Measurements from ENCODE around the gene CRK. TPM values are rescaled to one million over a fixed set of nuclear protein-coding genes. Genes with fewer than 3 reads are reported as not detected.

The CRK gene
- total and polyA plus RNA-seq, 10 of the 15 experiments (the other 5 are each of a cell fraction or from before 2014, with no cell fraction given), result 11.1 to 23.8 (median 20.5) TPM

DNA sequence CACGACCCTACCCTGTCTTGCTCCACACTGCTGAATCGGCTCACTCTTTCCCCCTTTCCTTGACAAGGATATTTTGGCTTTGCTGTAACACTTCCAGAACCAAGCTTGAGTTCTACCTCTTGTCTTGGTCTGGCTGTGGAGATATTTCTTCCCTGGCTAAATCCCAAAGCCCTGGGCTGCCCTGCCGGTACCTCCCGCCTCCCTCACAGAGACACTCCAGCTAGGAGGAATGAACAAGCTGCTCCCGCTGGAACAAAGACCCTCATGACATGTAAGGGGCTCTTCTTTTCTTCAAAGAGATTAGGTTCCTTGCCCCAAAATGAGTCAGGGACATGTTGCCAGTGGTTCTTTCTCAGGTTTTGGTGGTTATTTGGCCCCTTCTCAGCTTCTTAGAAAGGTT is 49.6 kb upstream of the CRK start:
- in situ Hi-C loops (cut with MboI) (no loop called here), intact Hi-C loops (cut with micrococcal nuclease; ENCODE audit: unreplicated experiment) (no loop called here)
- no peaks in the 10 kb centered on the region for H3K4me1 ChIP-seq (ENCODE audit: control insufficient read depth, insufficient read depth, low read length)
- no peak overlapping the region for H3K4me3 ChIP-seq
- CTCF ChIA-PET, result interaction anchor here (1.4 to 1.6 kb wide), 2 partner anchors 10 to 140 kb away, joined by 6 read pairs; no protein-coding TSS in a partner anchor
- H3K27me3 ChIP-seq (replicated peaks in 1 of 2; ENCODE audit: control insufficient read depth in 2 of 2, insufficient read depth in 2 of 2, low read length in 1 of 2), result no peaks in the 10 kb centered on the region
- RAD21 ChIA-PET (ENCODE audit: unreplicated experiment), result no interaction called here
- WGBS (ENCODE audit: insufficient coverage, insufficient replicate concordance, low lambda C conversion rate, missing lambda C conversion rate), result 64% methylated on average over 5 of the region's 5 CpGs
- POLR2A ChIA-PET, result no interaction called here
- H2AFZ ChIP-seq (ENCODE audit: control insufficient read depth, low read depth, low read length), result no peak overlapping the region
- H3K36me3 ChIP-seq (ENCODE audit: control insufficient read depth in 2 of 2, insufficient read depth in 2 of 2, low read length in 1 of 2), result no peaks in the 10 kb centered on the region; a peak in 1 of 4 replicates
- no peak overlapping the region for H3K27ac ChIP-seq (ENCODE audit: control insufficient read depth, insufficient read depth)
- BruUV-seq (replicated peaks), result no TSS peak
- TF ChIP-seq ATF7 (IDR thresholded peaks at IDR 0.05; ENCODE audit: low read depth) (no peak), TAF1 (IDR thresholded peaks at IDR 0.05; ENCODE audit: borderline replicate concordance, low read depth, low read length) (no peak), TBL1XR1 (IDR thresholded peaks at IDR 0.05; ENCODE audit: low read depth, low read length) (no peak), IRF5 (IDR thresholded peaks at IDR 0.05; ENCODE audit: borderline replicate concordance) (no peak), MTA3 (IDR thresholded peaks at IDR 0.05; ENCODE audit: borderline replicate concordance, low read length) (no peak), RUNX3 (IDR thresholded peaks at IDR 0.05; ENCODE audit: low read length) (no peak), NFYA (IDR thresholded peaks at IDR 0.05; ENCODE audit: borderline replicate concordance, low read depth, low read length) (no peak), EGR1 (IDR thresholded peaks at IDR 0.05; ENCODE audit: borderline replicate concordance in 1 of 2, low read depth in 2 of 2, low read length in 2 of 2) (no peak), SRF (IDR thresholded peaks at IDR 0.05; ENCODE audit: low read depth in 2 of 2, low read length in 2 of 2) (no peak)
- TF ChIP-seq, protein P1, sequence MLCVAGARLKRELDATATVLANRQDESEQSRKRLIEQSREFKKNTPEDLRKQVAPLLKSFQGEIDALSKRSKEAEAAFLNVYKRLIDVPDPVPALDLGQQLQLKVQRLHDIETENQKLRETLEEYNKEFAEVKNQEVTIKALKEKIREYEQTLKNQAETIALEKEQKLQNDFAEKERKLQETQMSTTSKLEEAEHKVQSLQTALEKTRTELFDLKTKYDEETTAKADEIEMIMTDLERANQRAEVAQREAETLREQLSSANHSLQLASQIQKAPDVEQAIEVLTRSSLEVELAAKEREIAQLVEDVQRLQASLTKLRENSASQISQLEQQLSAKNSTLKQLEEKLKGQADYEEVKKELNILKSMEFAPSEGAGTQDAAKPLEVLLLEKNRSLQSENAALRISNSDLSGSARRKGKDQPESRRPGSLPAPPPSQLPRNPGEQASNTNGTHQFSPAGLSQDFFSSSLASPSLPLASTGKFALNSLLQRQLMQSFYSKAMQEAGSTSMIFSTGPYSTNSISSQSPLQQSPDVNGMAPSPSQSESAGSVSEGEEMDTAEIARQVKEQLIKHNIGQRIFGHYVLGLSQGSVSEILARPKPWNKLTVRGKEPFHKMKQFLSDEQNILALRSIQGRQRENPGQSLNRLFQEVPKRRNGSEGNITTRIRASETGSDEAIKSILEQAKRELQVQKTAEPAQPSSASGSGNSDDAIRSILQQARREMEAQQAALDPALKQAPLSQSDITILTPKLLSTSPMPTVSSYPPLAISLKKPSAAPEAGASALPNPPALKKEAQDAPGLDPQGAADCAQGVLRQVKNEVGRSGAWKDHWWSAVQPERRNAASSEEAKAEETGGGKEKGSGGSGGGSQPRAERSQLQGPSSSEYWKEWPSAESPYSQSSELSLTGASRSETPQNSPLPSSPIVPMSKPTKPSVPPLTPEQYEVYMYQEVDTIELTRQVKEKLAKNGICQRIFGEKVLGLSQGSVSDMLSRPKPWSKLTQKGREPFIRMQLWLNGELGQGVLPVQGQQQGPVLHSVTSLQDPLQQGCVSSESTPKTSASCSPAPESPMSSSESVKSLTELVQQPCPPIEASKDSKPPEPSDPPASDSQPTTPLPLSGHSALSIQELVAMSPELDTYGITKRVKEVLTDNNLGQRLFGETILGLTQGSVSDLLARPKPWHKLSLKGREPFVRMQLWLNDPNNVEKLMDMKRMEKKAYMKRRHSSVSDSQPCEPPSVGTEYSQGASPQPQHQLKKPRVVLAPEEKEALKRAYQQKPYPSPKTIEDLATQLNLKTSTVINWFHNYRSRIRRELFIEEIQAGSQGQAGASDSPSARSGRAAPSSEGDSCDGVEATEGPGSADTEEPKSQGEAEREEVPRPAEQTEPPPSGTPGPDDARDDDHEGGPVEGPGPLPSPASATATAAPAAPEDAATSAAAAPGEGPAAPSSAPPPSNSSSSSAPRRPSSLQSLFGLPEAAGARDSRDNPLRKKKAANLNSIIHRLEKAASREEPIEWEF (IDR thresholded peaks at IDR 0.05; ENCODE audit: insufficient replicate concordance, low read depth, low read length), result no peak
- H3K9me3 ChIP-seq (replicated peaks; ENCODE audit: control insufficient read depth, insufficient read depth, low read length), result no peaks in the 10 kb centered on the region
- no peak for ATAC-seq
- no peak for DNase-seq (ENCODE audit: low read depth, low spot score)
- no peak for FAIRE-seq
- no peaks in the 10 kb centered on the region for H4K20me1 ChIP-seq (ENCODE audit: control insufficient read depth, insufficient read depth)
- no peaks in the 10 kb centered on the region for H3K79me2 ChIP-seq (ENCODE audit: control insufficient read depth, insufficient read depth, low read length)
- SMC1A ChIA-PET (ENCODE audit: uncharacterized antibody, unreplicated experiment), result no interaction called here
- H3K9ac ChIP-seq (ENCODE audit: control insufficient read depth, insufficient read depth, low read length), result no peak overlapping the region
- H3K4me2 ChIP-seq (ENCODE audit: control insufficient read depth, insufficient read depth), result no peak overlapping the region
